Activated CD8-positive, alpha-beta T cell treated with anti-CD3 and anti-CD28 coated beads for 36 hours (primary cell): ENCODE data around the gene KIT. TPM values are rescaled to one million over a fixed set of nuclear protein-coding genes. Genes with fewer than 3 reads are reported as not detected.

Experiments used
- ATAC-seq: fragments of 200-7000 bp; cut with Tn5 transposase; one replicate; pipeline ENCODE4 v1.10.0; 2021; ENCODE audit warnings: mild to moderate bottlenecking, moderate library complexity
- CTCF ChIA-PET: fragments of 350-600 bp; sonication (Branson Sonifier 250); formaldehyde crosslinking; loops from one replicate; lab custom pipeline; 2021; ENCODE audit warnings: antibody characterized with exemption; lab: Charles Lee
- POLR2A ChIA-PET: fragments of 350-600 bp; sonication (Branson Sonifier 250); formaldehyde crosslinking; loops from one replicate; lab custom pipeline; 2021; ENCODE audit warnings: antibody characterized with exemption; lab: Charles Lee
- DNase-seq: peaks from one replicate; pipeline ENCODE4 v3.0.0-alpha.2; 2020
- H3K27ac Mint-ChIP-seq: one replicate; pipeline ENCODE4 v1.8.0; 2021; ENCODE audit warnings: mild to moderate bottlenecking, mixed read lengths
- H3K27me3 Mint-ChIP-seq: one replicate; pipeline ENCODE4 v1.8.0; 2021; ENCODE audit warnings: mixed read lengths
- H3K36me3 Mint-ChIP-seq: one replicate; pipeline ENCODE4 v1.8.0; 2021; ENCODE audit warnings: low read depth, mixed read lengths
- H3K4me1 Mint-ChIP-seq: one replicate; pipeline ENCODE4 v1.8.0; 2021; ENCODE audit warnings: low read depth, mixed read lengths
- H3K4me3 Mint-ChIP-seq: one replicate; pipeline ENCODE4 v1.8.0; 2021; ENCODE audit warnings: mild to moderate bottlenecking, moderate library complexity, mixed read lengths
- H3K9me3 Mint-ChIP-seq: one replicate; pipeline ENCODE4 v1.8.0; 2021; ENCODE audit warnings: mixed read lengths
- intact Hi-C: fragments of 100-400 bp; cut with micrococcal nuclease; formaldehyde crosslinking; loops from one replicate; pipeline ENCODE4 v1.10.0; 2022
- total RNA-seq, 2 experiments: library from RNA; stranded (reverse); gene quantifications; one replicate each; pipeline ENCODE4 v1.2.3, GENCODE V29; 2021
- TF ChIP-seq, protein P1 (sequence below): fragments of 200-600 bp; IDR thresholded peaks from one replicate; pipeline ENCODE4 v1.8.0; 2022; ENCODE audit warnings: antibody characterized with exemption, mild to moderate bottlenecking

KIT gene
- total RNA-seq, 2 experiments from 2014 or later: 0.27 to 0.58 TPM

DNA sequence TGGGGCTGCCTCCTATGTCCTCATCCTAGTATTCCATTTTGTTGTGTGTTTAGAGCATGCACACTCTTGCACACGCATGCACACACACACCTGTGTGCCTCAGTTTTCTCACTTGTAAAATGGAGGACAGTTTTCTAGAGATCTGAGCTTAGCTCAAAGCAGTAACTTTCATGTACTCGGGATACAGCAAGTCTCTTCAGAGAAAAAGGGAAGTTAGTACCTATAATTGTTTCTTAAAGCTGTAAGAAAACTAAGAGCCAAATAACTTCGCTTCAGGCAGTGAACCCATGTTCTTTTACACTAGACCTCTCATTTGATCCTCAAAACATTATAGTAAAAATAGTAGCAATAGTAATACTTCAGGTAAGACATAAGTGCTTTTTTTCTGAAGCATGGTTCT lies 49.6 kb downstream of the KIT start:
- TF ChIP-seq, protein P1, sequence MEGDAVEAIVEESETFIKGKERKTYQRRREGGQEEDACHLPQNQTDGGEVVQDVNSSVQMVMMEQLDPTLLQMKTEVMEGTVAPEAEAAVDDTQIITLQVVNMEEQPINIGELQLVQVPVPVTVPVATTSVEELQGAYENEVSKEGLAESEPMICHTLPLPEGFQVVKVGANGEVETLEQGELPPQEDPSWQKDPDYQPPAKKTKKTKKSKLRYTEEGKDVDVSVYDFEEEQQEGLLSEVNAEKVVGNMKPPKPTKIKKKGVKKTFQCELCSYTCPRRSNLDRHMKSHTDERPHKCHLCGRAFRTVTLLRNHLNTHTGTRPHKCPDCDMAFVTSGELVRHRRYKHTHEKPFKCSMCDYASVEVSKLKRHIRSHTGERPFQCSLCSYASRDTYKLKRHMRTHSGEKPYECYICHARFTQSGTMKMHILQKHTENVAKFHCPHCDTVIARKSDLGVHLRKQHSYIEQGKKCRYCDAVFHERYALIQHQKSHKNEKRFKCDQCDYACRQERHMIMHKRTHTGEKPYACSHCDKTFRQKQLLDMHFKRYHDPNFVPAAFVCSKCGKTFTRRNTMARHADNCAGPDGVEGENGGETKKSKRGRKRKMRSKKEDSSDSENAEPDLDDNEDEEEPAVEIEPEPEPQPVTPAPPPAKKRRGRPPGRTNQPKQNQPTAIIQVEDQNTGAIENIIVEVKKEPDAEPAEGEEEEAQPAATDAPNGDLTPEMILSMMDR: no peak
- H3K36me3 Mint-ChIP-seq: no peaks in the 10 kb centered on the region
- peaks cover 12% of the 10 kb centered on the region for H3K4me1 Mint-ChIP-seq
- H3K9me3 Mint-ChIP-seq: no peaks in the 10 kb centered on the region
- DNase-seq (no peak), ATAC-seq (no peak)
- no peak overlapping the region for H3K4me3 Mint-ChIP-seq
- ChIA-PET POLR2A (no interaction called here), CTCF (no interaction called here)
- H3K27me3 Mint-ChIP-seq: peaks cover 1% of the 10 kb centered on the region
- intact Hi-C loops: no loop called here
- H3K27ac Mint-ChIP-seq: no peak overlapping the region

DNA sequence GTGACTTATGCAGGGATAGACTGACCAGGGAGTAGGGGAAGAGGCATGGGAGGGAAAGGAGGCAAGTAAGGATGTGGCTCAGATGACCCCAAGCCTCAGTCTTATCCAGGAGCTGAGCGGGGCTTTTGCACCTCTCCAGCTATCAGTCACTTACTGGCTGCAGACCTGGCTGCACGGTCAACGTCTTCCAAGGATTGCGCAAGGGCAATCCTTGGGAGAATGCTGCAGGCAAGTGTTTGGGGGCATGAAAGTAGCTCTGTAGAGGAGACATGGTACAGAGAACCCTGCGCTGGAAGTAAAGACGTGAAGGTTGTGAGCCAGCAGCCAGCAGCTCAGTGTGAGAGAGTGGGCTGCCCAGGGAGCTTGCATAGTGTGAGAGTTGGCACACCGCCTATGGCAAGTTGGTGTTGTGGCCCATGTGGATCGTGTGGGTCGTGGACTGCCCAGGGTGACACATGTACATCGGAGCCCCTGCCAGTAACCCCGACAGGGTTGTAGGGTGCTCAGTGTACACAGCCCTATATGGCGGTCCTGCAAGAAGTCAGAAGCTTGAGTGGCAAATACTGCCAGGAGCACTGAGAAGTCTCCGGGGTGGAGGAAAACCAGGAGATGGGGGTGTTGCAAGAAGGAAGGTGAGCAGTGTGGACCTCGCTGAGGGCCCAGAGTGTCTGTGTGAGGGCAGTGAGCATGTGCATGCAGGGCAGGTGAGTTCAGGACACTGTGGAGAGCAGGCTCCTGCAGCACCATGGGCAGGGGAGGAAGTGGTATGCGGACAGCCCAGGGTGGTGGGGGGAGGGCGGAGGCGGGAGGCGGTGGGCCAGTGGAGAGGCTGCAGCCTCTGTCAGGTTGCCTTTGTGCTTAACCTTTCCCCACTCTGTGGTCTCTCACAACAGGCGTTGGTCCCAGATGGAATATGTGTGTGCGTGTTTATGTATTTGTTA lies 50.9 kb downstream of the KIT start:
- Mint-ChIP-seq H3K4me1 (peaks cover 12% of the 10 kb centered on the region), H3K36me3 (no peaks in the 10 kb centered on the region), H3K27ac (no peak overlapping the region), H3K27me3 (peaks cover 1% of the 10 kb centered on the region), H3K9me3 (no peaks in the 10 kb centered on the region), H3K4me3 (no peak overlapping the region)
- POLR2A ChIA-PET: no interaction called here
- DNase-seq: no peak
- intact Hi-C loops: no loop called here
- CTCF ChIA-PET: no interaction called here
- ATAC-seq: no peak
- TF ChIP-seq, protein P1: no peak

- ChIA-PET POLR2A (no interaction called here), CTCF (interaction anchor here (1.6 kb wide), 1 partner anchor 251 kb away, joined by 3 read pairs; no protein-coding TSS in a partner anchor)
- TF ChIP-seq, protein P1: no peak
- H3K9me3 Mint-ChIP-seq: no peaks in the 10 kb centered on the region
- ATAC-seq: no peak
- peaks cover 1% of the 10 kb centered on the region for H3K27me3 Mint-ChIP-seq
- no peak for DNase-seq
- H3K4me3 Mint-ChIP-seq: no peak overlapping the region
- no peaks in the 10 kb centered on the region for H3K36me3 Mint-ChIP-seq
- intact Hi-C loops: no loop called here
- H3K4me1 Mint-ChIP-seq: peaks cover 12% of the 10 kb centered on the region
- no peak overlapping the region for H3K27ac Mint-ChIP-seq
Observed at GRCh38 chr4:54709400-54709799, 51.6 kb downstream of the KIT start.

DNA sequence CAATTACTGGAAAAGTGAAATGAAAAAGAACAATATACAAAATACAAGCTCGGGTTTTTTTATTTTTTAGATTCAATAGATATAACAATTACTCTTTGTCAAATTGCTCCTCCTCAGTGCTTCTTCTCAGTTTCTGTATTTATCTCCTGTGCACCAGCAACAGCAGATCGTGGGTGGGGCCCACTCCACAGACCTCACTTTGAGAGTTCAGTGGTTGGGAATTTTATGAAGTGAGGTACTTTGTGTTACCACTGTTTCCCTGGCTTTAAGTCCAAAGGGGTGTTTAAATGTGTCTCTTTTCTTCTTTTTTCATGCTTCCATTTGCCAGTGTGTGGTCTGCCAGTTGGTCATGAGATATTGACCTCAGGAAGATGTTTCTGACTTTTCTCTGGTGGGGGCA lies 54.4 kb downstream of the KIT start:
- ChIA-PET CTCF (no interaction called here), POLR2A (no interaction called here)
- Mint-ChIP-seq H3K9me3 (no peaks in the 10 kb centered on the region), H3K4me1 (peaks cover 12% of the 10 kb centered on the region), H3K27me3 (no peaks in the 10 kb centered on the region), H3K4me3 (no peak overlapping the region), H3K36me3 (no peaks in the 10 kb centered on the region), H3K27ac (no peak overlapping the region)
- DNase-seq (no peak), ATAC-seq (no peak)
- intact Hi-C loops: no loop called here
- TF ChIP-seq, protein P1: no peak

DNA sequence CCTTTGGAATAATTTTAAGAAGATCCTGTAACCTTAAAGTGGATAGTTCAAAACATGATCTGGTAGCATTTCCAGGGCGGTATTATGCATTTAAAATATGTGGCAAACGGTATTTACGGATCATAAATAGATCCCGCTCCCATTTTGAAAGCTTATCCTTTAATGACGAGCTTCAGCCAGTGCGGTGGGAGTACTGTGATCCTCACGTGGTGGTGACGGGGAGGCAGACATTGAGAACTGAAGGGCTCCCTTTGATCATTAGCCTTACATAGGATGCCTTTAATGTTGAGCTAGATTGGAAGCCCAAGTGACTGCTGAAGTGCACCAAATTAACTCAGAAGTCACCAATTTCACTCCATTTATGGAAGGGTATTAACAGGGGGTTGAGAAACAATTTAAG lies 56.9 kb downstream of the KIT start:
- intact Hi-C loops: no loop called here
- H3K4me3 Mint-ChIP-seq: no peak overlapping the region

More for the DNA sequence above, 56.9 kb downstream of the KIT start:
- ATAC-seq: no peak
- Mint-ChIP-seq H3K4me1 (peaks cover 6% of the 10 kb centered on the region), H3K27me3 (no peaks in the 10 kb centered on the region), H3K27ac (no peak overlapping the region), H3K9me3 (no peaks in the 10 kb centered on the region), H3K36me3 (no peaks in the 10 kb centered on the region)
- CTCF ChIA-PET: interaction anchor here (1.5 kb wide), 1 partner anchor 10 kb away, joined by 3 read pairs; no protein-coding TSS in a partner anchor
- DNase-seq: no peak
- TF ChIP-seq, protein P1: no peak
- POLR2A ChIA-PET: no interaction called here
